ENCODE data around the gene ANO7. TPM values are rescaled to one million over a fixed set of nuclear protein-coding genes. Genes with fewer than 3 reads are reported as not detected.

The ANO7 gene
- total and polyA plus RNA-seq, 2 of the 13 experiments (the other 11 are each of a cell fraction or from before 2014, with no cell fraction given): 4.1 to 4.9 TPM

DNA sequence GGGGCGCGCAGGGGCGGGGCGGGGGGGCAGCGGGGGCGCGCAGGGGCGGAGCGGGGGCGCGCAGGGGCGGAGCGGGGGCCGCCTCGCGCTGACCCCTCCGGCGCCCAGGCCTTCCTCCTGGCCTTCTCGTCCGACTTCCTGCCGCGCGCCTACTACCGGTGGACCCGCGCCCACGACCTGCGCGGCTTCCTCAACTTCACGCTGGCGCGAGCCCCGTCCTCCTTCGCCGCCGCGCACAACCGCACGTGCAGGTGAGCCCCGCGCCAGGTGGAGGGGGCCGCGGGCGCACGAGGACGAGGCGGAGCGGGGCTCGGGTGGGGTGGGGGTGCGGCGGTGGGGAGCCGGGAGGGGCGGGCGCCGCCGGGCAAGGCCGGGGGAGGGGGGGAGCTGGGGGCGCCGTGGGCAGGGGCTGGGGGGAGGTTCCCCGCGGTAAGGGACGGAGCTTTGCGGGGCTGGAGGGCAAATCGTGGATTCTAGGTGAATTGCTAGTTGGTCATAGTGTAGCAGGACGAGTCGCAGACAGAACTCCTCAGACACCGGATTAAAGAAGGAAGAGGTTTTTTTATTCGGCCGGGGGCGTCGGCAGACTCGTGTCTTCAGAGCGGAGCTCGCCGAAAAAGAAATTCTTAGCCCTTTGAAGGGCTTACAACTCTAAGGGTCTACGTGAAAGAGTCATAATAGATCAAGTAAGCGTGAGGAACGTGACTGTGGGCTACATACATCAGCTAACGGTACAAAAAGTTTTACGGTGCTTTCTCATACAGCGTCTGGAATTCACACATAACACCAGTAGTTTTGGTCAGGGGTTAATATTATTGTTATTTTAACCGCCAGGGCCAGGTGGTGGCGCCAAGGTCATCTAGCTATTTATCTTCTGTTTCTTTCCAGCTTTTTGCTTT is 29.9 kb downstream of the ANO7 start (continued):
- TF ChIP-seq MAF1 (CRISPR knock-in tag; IDR thresholded peaks at IDR 0.05; ENCODE audit: borderline replicate concordance) (no peak), ZSCAN22 (CRISPR knock-in tag; IDR thresholded peaks at IDR 0.05) (0 out of 2 replicates have a peak, but pooled peaks have one; percentile 41), ZFX (CRISPR knock-in tag; IDR thresholded peaks at IDR 0.05; ENCODE audit: low read depth) (peak; percentile 83), ZNF652 (CRISPR knock-in tag; IDR thresholded peaks at IDR 0.05; ENCODE audit: borderline replicate concordance, low read depth) (peak; percentile 82), HOXA7 (CRISPR knock-in tag; IDR thresholded peaks at IDR 0.05) (0 out of 2 replicates have a peak, but pooled peaks have one; percentile 6), FOSL2 (CRISPR knock-in tag; IDR thresholded peaks at IDR 0.05) (0 out of 2 replicates have a peak, but pooled peaks have one; percentile 23), CCDC6 (CRISPR knock-in tag; IDR thresholded peaks at IDR 0.05) (no peak), SATB2 (CRISPR knock-in tag; IDR thresholded peaks at IDR 0.05) (peak; percentile 62; the same call in 1 of the 2 replicates), NFIB (CRISPR knock-in tag; IDR thresholded peaks at IDR 0.05; ENCODE audit: borderline replicate concordance) (no peak), HMG20A (CRISPR knock-in tag; IDR thresholded peaks at IDR 0.05; ENCODE audit: borderline replicate concordance) (no peak)
- TF ChIP-seq, protein P1, sequence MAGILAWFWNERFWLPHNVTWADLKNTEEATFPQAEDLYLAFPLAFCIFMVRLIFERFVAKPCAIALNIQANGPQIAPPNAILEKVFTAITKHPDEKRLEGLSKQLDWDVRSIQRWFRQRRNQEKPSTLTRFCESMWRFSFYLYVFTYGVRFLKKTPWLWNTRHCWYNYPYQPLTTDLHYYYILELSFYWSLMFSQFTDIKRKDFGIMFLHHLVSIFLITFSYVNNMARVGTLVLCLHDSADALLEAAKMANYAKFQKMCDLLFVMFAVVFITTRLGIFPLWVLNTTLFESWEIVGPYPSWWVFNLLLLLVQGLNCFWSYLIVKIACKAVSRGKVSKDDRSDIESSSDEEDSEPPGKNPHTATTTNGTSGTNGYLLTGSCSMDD (CRISPR knock-in tag; IDR thresholded peaks at IDR 0.05): no peak
- TF ChIP-seq, protein P2, sequence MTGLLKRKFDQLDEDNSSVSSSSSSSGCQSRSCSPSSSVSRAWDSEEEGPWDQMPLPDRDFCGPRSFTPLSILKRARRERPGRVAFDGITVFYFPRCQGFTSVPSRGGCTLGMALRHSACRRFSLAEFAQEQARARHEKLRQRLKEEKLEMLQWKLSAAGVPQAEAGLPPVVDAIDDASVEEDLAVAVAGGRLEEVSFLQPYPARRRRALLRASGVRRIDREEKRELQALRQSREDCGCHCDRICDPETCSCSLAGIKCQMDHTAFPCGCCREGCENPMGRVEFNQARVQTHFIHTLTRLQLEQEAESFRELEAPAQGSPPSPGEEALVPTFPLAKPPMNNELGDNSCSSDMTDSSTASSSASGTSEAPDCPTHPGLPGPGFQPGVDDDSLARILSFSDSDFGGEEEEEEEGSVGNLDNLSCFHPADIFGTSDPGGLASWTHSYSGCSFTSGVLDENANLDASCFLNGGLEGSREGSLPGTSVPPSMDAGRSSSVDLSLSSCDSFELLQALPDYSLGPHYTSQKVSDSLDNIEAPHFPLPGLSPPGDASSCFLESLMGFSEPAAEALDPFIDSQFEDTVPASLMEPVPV (CRISPR knock-in tag; IDR thresholded peaks at IDR 0.05): peak; percentile 21; the same call in 1 of the 2 replicates
- TF ChIP-seq, protein P3, sequence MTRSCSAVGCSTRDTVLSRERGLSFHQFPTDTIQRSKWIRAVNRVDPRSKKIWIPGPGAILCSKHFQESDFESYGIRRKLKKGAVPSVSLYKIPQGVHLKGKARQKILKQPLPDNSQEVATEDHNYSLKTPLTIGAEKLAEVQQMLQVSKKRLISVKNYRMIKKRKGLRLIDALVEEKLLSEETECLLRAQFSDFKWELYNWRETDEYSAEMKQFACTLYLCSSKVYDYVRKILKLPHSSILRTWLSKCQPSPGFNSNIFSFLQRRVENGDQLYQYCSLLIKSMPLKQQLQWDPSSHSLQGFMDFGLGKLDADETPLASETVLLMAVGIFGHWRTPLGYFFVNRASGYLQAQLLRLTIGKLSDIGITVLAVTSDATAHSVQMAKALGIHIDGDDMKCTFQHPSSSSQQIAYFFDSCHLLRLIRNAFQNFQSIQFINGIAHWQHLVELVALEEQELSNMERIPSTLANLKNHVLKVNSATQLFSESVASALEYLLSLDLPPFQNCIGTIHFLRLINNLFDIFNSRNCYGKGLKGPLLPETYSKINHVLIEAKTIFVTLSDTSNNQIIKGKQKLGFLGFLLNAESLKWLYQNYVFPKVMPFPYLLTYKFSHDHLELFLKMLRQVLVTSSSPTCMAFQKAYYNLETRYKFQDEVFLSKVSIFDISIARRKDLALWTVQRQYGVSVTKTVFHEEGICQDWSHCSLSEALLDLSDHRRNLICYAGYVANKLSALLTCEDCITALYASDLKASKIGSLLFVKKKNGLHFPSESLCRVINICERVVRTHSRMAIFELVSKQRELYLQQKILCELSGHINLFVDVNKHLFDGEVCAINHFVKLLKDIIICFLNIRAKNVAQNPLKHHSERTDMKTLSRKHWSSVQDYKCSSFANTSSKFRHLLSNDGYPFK (CRISPR knock-in tag; IDR thresholded peaks at IDR 0.05; ENCODE audit: borderline replicate concordance): no peak
- TF ChIP-seq, protein P4, sequence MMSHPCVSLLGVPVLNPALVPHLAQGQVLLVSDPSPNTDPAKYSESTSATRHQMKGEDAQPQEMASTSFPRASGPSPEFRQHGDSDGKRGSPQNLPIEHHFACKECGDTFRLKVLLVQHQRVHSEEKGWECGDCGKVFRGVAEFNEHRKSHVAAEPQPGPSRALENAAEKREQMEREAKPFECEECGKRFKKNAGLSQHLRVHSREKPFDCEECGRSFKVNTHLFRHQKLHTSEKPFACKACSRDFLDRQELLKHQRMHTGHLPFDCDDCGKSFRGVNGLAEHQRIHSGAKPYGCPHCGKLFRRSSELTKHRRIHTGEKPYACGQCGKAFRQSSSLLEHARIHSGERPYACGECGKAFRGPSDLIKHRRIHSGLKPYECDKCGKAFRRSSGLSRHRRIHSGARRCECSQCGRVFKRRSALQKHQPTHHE (CRISPR knock-in tag; IDR thresholded peaks at IDR 0.05; ENCODE audit: borderline replicate concordance): peak; percentile 38; the same call in 1 of the 2 replicates
- TF ChIP-seq, protein P5, sequence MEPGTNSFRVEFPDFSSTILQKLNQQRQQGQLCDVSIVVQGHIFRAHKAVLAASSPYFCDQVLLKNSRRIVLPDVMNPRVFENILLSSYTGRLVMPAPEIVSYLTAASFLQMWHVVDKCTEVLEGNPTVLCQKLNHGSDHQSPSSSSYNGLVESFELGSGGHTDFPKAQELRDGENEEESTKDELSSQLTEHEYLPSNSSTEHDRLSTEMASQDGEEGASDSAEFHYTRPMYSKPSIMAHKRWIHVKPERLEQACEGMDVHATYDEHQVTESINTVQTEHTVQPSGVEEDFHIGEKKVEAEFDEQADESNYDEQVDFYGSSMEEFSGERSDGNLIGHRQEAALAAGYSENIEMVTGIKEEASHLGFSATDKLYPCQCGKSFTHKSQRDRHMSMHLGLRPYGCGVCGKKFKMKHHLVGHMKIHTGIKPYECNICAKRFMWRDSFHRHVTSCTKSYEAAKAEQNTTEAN (CRISPR knock-in tag; conservative IDR thresholded peaks at IDR 0.05): 0 out of 2 replicates have a peak, but pooled peaks have one; percentile 37
- TF ChIP-seq, protein P6, sequence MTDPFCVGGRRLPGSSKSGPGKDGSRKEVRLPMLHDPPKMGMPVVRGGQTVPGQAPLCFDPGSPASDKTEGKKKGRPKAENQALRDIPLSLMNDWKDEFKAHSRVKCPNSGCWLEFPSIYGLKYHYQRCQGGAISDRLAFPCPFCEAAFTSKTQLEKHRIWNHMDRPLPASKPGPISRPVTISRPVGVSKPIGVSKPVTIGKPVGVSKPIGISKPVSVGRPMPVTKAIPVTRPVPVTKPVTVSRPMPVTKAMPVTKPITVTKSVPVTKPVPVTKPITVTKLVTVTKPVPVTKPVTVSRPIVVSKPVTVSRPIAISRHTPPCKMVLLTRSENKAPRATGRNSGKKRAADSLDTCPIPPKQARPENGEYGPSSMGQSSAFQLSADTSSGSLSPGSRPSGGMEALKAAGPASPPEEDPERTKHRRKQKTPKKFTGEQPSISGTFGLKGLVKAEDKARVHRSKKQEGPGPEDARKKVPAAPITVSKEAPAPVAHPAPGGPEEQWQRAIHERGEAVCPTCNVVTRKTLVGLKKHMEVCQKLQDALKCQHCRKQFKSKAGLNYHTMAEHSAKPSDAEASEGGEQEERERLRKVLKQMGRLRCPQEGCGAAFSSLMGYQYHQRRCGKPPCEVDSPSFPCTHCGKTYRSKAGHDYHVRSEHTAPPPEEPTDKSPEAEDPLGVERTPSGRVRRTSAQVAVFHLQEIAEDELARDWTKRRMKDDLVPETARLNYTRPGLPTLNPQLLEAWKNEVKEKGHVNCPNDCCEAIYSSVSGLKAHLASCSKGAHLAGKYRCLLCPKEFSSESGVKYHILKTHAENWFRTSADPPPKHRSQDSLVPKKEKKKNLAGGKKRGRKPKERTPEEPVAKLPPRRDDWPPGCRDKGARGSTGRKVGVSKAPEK (CRISPR knock-in tag; IDR thresholded peaks at IDR 0.05; ENCODE audit: borderline replicate concordance): no peak
